GM23338 (cell line): ENCODE data around the gene ROR1.
A peak's percentile ranks its signal among the peaks of the same experiment; 100 is the strongest.

Source experiments
- CREB1 ChIP-seq: fragments of 250-450 bp; sonication (Bioruptor Pico); IDR thresholded peaks from 2 replicates; pipeline ENCODE4 v1.5.0; 2020; ENCODE audit warnings: low read depth, mild to moderate bottlenecking, moderate library complexity
- CTCF ChIP-seq, 2 experiments: fragments of 200-600 bp in 1 of 2; sonication (generic) in 1 of 2; conservative IDR thresholded peaks; 2 replicates each; pipeline versions ENCODE4 v1.5.1 to v1.6.1; 2016 to 2017; ENCODE audit warnings: antibody characterized with exemption in 2 of 2, low read depth in 2 of 2, mild to moderate bottlenecking in 2 of 2, moderate library complexity in 1 of 2
- ETS1 ChIP-seq: IDR thresholded peaks from 2 replicates; pipeline ENCODE4 v1.6.1; 2016; ENCODE audit warnings: antibody characterized with exemption
- EZH2 ChIP-seq: fragments of 200-600 bp; sonication (generic); IDR thresholded peaks from one replicate; pipeline ENCODE4 v1.8.0; 2017; ENCODE audit warnings: antibody characterized with exemption, mild to moderate bottlenecking, low read depth; ENCODE audit not compliant: unreplicated experiment
- EZH2phosphoT487 ChIP-seq: fragments of 200-600 bp; sonication (generic); IDR thresholded peaks from one replicate; pipeline ENCODE4 v1.8.1; 2018; ENCODE audit warnings: antibody characterized with exemption; ENCODE audit not compliant: unreplicated experiment
- POLR2AphosphoS5 ChIP-seq: IDR thresholded peaks from 2 replicates; pipeline ENCODE4 v1.6.1; 2016; ENCODE audit warnings: antibody characterized with exemption, low read depth
- REST ChIP-seq: IDR thresholded peaks from one replicate; pipeline ENCODE4 v1.6.1; 2018; ENCODE audit warnings: antibody characterized with exemption; ENCODE audit not compliant: unreplicated experiment
- ZNF114 ChIP-seq: fragments of 250-450 bp; sonication (Bioruptor Pico); IDR thresholded peaks from 2 replicates; pipeline ENCODE4 v1.5.0; 2020; ENCODE audit warnings: mild to moderate bottlenecking, moderate library complexity
- ZNF331 ChIP-seq: fragments of 250-450 bp; sonication (Bioruptor Pico); IDR thresholded peaks from 2 replicates; pipeline ENCODE4 v1.5.0; 2020; ENCODE audit warnings: low read depth, mild to moderate bottlenecking, moderate library complexity

- no peak for TF ChIP-seq CTCF (conservative IDR thresholded peaks at IDR 0.05; ENCODE audit: low read depth in 2 of 2)
- TF ChIP-seq EZH2phosphoT487 = no peak
- TF ChIP-seq REST = no peak
- peak; percentile 32 for TF ChIP-seq POLR2AphosphoS5
- no peak for TF ChIP-seq EZH2
- no peak for TF ChIP-seq ZNF331 (CRISPR knock-in tag)
- peak; percentile 15; the same call in 1 of the 2 replicates for TF ChIP-seq ZNF114 (CRISPR knock-in tag)
- no peak for TF ChIP-seq ETS1
- no peak for TF ChIP-seq CREB1 (CRISPR knock-in tag)
Measured at GRCh38 chr1:63782982-63783381, 9.2 kb downstream of the ROR1 start.
